ENCODE results near the gene FUBP3.

DNA sequence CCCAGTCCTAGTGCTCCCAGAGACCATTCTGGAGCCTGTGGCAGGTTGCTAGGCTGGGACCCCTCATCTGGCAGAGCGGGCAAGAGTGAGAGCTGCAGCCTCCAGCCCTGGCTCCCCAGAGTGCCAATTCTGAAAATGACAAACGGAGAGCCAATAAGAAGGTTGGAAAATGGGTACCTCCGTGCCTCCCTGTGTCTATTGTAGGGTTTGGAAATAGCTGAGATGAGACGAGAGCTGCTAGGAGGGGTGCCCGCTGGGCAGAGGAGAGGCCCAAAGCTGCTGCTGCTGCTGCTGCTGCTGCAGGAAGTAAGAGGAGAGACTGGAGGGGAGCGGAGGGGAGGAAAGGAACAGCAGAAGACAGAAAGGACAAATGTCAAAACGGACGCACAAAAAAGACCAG, 36.0 kb upstream of the FUBP3 start:
- TF ChIP-seq EP300 (IDR thresholded peaks at IDR 0.05): no peak
- TF ChIP-seq, protein P1, sequence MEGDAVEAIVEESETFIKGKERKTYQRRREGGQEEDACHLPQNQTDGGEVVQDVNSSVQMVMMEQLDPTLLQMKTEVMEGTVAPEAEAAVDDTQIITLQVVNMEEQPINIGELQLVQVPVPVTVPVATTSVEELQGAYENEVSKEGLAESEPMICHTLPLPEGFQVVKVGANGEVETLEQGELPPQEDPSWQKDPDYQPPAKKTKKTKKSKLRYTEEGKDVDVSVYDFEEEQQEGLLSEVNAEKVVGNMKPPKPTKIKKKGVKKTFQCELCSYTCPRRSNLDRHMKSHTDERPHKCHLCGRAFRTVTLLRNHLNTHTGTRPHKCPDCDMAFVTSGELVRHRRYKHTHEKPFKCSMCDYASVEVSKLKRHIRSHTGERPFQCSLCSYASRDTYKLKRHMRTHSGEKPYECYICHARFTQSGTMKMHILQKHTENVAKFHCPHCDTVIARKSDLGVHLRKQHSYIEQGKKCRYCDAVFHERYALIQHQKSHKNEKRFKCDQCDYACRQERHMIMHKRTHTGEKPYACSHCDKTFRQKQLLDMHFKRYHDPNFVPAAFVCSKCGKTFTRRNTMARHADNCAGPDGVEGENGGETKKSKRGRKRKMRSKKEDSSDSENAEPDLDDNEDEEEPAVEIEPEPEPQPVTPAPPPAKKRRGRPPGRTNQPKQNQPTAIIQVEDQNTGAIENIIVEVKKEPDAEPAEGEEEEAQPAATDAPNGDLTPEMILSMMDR (IDR thresholded peaks at IDR 0.05): no peak

All from tibial nerve (tissue), 4 donors.